ENCODE results near the gene IGFL4.

- TF ChIP-seq CTCF (conservative IDR thresholded peaks at IDR 0.05; ENCODE audit: low read depth, low read length) (no peak), EZH2 (IDR thresholded peaks at IDR 0.05; ENCODE audit: low read length, unreplicated experiment) (no peak)
These were observed 26.9 kb upstream of the IGFL4 start for GRCh38 chr19:46067691-46068090.
